NCI-H69 (cell line): ENCODE data around the gene APCDD1.

Experiments
- DNase-seq: peaks from one replicate; lab custom pipeline; 2025; lab: John Stamatoyannopoulos, UW

APCDD1 gene

DNA sequence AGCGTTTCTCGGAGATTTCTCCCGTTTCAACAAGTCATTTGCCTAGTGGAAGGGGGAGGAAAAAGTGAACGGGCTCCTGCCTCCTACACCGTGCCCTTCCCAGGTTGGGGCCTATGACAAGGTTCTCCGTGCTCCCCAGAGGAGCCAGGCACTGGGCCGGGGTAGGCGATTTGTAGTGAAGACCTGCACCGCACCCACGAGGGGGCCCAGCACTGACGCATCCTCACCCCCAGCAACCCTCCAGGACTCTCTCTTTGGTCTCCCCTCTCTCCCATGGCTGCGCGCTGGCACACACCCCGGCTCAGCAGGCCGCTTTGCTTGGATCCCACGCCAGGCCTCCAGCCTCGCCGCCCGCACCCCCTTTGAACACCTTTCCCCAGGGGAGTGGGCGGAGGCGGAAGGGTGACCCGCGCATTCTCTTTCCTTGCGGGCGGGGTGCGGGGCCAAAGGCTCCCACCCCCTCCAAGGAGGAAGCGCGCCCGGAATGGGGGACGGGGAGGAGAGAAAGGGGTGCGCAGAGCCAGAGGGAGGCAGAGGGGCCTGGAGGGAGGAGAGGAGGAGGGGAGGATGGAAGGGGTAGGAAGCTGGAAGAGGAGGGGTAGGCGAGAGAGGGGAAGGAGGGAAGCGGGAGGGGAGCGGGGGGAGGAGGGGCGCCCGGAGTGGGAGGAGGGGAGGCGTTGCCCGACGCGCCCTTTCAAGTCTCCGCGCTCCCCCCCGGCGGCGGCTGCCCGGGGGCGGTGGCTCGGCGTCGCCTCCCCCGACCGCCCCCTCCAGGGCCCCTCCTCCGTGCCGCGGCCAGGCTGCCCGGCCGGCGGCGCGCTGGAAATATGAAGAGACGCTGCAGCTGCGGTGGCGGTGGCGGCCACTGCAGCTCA is at the start of gene APCDD1:
APCDD1 (plus strand) TSS at position 830 of the 875 bp plus-strand sequence. CDS start 347 bp downstream, outside the sequence.
- DNase-seq, result peak; percentile 97

DNA sequence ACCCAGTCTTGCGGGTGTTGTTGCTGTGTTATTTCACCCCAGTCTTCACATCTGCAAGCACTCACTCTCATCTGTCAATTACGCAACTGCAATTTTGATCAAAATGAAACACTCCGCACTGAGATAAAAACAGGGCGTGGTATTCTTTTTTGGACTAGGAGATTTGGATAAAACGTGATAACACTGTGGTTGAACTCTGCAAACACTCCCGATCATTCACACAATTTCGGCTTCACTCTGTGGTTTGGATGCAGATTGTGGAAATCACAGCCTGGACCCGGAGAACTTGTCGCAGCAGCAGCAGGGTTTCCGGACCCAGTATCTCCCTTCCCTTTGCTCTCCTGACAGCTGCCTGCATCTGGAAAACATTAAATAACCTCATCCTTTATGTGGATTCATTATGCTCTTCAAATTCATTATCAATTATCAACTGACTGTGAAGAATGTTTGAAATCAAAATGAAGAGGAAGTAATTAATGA is 49.4 kb upstream of the APCDD1 start:
- peak; percentile 89 for DNase-seq

DNA sequence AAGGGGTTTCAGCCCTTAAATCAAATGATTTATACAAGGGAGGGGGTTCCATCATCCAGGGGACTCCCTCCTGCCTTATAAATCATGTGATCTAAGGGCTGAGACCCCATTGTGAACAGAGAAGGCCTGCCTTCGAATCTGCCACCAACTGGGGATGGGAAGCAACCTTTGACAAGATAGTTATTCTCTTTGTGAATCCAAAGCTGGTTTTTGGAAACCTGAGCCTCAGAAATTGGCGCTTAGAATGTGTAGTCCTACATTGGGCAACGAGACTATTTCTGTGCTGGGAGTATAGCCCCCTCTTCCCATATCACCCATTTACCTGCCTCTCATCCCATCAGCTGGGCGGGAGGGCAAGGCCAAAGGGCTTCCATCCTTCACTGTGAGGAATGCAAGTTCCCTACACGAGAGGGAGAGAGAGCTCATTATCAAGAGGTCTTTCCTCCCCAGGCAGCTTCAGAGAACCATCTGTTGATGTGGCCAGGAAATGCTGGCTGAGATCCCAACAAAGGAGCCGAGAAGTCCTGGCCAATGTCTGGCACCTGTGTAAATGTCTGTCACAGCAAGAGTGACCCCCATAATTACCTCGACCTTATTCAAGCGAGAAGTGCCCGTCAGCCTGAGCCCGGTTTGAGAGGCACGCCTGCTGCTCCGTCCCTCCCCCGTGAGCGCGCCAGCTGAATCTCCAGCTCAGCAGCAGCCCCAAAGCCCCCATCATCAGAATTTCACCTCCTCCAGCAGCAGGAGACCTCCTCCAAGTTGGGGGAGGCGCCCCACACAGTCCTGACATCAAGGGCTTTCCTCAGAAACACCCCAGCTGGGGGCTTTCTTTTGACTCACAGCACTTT is 48.4 kb upstream of the APCDD1 start:
- peak; percentile 100 for DNase-seq

DNA sequence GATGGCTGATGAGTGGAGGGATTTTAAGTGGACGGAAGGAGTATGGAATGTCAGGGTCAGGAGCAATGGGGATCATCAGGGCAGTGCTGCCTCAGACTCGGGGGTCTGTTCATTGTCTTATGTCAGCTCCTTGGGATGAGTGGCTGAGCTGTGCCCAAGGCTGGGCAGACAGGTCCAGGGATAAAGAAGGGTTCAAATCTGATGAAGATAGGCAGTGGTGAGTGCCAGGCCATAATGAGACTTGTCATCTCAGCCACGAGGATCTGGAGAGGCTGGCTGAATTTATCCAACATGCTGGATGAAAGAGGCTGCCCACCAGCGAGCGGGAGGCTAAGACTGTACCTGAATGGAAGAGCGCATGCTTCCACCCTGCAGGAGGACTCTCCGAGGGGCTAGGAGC is 46.3 kb upstream of the APCDD1 start:
- no peak for DNase-seq

DNA sequence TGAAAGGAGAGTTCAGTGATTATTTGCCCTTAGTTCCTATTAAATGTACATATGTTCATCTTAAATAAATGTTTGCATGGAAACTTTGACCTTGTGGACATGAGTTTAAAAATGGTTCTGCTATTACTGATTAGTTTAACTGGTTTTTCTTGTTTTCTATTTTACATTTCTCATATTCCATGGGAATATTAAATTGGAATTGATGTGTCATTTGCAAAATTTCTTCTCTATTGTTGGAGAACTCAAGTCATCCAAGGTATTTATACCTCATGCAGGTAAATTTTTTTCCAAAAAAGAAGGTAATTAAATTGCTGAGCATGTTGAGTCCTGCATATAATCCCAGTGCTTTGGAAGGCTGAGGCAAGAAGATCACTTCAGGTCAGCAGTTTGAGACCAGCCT is 45.4 kb upstream of the APCDD1 start:
- DNase-seq, result no peak

DNA sequence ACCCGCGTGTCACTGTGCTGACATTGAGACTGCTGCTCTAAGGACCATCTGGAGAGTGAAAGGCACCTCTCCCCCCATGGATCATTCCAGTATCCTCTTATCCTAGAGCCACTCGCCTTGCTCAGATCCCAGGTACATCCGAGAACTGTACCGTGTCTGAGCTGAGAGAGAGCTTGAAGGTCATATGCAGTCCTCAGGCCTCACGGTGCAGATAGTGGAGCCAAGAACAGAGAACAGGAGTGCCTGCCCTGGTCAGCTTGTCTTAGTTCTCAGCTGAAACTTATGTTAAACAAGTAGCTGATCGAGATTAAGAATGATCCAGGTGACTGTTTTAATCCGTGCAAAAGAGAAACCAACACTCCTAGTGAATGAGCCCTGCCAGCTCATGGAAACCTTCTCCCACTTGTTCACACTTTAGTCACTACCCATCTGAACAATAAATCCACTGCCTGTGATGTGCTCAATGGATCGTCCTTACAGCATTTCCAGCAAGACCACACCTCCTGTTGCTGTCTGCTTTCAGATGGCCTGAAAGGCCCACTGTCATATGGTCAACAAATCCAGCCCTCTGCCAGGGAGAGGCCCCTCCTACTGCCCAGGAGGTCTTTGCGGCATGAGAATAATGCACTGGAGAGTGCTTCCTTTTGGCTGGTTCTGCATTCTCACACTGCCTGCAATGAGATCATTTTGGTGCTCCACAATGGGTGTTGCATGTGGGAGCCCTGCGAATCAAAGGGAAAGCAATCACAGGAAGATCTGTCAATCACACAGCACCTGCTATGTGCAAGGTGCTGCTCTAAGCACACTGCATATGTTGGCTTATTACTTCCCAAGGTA is 43.7 kb upstream of the APCDD1 start:
- peak; percentile 92 for DNase-seq

DNA sequence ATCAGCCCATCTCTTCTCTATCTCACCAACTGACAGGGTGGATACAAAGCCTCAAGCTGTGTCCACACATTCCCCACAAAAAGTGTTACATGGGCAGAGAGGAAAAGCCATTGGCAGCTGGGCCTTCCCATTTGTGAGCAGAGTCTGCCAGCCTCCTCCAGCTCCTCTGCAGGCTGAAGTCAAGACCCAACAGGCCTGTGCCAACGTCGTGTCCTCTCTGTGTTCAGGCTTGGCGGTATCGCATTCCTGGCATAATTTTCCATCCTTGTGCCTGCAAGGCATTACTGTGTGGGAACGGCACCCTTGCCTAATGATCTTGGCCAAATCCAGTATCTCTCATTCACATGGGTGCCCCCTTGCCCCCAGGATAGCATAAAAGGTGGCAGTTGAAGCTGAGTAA is 41.5 kb upstream of the APCDD1 start:
- no peak for DNase-seq

DNA sequence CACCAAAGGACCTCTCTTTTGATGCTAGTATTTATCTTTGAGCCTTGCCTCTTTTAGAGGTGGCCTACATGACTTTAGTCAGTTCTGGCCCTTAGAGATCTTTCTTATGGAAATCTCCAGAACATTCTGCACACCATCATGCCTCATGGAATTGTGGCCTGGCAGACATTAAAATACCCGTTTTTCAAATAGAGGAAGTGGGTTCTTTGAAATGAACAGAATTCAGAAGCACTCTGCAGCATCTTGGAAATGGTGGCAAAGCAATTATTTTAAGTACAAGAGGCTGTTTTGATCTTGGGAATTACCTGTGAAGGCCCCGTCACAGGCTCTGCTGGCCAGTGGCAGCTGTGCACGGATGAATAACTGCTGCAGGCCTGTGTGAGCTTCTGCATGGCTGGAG is 40.7 kb upstream of the APCDD1 start:
- DNase-seq, result no peak

DNA sequence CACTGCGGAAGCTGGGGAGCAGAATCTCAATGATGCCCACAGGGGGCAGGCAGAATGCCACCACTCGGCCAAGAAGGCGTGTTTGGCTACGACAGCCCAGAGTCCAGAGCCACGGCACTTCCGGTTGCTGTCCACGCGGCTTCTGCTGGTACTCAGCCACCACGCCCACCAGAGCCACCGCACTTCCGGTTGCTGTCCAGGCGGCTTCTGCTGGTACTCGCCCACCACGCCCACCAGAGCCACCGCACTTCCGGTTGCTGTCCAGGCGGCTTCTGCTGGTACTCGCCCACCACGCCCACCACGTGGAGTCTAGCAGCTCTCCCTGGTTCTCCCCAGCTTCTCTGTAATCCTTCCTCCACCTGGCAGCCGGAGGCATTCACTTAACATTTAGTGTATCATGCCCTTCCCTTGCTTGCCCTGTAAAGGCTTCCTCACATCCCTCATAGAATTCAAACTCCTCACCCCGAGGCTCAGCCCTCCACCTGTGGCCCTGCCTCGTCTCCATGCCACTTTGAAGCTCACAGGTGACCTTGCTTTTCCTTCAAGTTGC is 40.1 kb upstream of the APCDD1 start:
- DNase-seq, result no peak

DNA sequence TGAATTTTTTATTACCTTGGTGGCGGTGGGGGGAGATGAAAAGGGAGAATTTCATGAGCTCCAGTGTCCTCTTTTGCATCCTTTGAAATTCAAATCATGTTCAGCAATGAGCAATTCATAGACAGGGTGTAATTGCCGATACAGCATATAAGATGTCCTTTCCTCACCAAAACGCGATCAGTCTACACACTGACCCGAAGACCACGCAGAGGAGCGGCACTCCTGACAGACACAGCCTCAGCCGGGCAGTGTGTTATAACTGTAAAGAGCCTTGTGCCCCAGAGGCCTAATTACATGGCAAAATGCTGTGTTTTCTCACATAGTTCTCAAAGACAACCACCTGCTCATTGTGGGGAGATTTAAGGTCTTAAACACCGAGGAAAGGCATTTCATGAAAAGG is 38.4 kb upstream of the APCDD1 start:
- no peak for DNase-seq

DNA sequence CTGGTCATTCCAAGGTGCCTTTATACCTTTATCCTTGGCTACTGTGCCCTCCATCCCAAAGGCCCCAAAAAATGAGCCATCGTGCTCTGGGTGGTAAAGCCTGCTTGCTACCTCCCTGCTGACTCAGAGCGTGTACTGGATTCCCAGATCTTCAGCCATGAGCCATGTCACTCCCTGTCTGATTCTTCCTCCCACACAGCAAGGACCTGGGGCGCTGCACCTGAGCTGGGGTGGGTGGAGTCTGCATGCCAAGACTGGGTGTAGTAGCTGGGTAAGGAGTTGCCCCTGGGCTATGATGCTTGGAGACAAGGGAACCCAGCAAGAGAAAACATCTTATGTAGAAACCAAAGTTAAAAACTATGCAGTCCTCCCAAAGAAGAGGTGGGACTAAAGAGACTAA is 37.2 kb upstream of the APCDD1 start:
- no peak for DNase-seq

DNA sequence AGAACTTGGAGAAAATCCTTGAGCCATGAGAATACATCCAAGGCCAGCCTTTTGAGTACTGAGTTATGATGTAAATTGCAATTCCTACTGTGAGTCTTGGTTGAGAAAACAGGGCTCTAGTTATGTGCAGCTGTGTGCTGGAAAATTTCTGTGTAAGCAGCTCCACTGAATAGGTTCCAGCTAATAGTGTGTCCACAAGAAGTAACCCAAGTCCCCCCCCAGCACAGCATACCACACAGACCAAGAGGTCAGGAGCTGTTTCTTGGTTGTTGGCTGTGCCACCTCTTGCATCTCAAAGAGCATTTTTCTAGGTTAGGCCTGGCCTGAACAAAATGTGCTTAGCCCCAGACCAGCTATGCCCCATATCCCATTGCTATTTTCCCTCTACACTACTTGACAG is 36.8 kb upstream of the APCDD1 start:
- no peak for DNase-seq

DNA sequence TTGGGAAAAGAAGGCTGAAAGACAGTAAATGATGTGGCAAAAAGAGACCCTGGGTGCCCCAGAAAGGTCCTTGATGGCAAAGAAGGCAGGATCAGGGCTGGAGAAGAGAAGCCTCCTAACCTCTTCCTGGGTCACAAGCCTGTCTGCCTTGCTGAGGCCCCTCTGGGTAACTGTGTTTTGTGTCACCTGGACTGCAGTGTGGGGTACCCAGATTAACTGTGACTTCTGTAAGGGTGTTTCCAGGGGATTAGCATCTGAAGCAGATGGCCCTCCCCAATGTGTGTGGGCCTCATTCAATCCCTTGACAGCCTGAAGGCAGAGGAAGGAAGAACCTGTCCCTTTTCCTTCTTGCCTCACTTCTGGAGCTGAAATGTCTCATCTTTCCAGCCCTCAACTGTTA is 35.6 kb upstream of the APCDD1 start:
- DNase-seq, result no peak

DNA sequence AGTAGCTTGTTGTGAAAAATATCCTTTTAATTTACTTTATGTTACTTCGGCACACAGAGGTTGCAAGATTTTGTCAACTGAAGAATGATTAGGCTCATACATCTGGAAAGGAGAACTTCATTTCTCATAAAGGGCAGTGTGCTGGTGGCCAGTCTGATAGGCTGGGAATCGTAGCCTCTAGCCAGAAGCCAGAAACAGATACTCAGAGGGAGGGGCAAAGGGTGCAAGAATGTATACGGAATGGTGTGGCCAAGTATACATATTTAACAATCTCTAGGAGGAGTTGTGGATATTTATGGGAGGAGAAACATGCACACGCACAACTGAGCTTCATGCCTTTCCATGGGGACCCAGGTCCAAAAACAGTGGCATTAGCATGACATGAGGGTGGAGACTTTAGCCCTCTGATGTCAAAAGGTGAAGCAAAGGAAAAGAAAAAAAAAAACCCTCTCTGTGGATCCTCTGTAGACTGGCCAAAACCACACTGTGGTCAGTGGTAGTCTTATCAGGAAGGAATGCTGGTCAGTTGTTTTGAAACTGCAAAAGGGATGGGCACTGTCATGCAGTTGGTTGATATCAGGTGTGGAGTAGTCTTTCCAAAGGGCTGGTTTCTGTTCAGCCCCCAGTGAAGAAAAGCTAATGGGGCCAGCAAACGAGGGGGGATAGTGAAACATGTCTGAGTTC is 34.9 kb upstream of the APCDD1 start:
- DNase-seq, result no peak

DNA sequence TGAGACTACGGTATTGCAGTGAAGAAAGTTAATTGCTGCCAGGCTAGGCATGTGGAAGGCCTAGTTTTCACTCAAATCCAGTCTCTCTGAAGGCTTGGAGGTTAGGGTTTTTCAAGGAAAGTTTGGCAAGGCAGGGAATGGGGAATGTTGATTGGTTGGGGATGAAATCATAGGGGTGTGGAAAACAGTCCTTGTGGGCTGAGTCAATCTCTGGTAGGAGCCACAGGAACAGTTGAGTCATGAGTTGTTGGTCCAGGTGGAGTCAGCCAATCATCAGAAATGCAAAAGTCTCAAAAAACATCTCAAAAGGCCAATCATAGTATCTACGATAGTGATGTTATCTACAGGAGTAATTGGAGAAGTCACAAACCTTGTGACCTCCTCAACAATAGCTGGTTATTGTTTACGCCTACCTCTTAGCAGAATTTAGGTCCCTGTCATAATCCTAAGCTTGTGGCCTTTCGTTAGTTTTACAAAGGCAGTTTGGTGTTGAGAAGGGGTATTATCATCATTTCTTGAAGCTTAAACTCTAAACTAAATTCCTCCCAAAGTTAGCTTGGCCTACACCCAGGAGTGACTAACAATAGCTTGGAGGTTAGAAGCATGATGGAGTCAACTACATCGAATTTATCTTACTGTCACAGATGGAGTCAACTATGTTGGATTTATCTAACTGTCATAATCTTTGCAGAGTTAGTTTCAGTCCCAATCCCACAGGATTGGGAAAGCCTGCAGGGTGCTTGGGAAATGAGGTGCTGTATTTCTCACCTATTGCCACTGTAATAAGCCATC is 33.7 kb upstream of the APCDD1 start:
- peak; percentile 44 for DNase-seq

DNA sequence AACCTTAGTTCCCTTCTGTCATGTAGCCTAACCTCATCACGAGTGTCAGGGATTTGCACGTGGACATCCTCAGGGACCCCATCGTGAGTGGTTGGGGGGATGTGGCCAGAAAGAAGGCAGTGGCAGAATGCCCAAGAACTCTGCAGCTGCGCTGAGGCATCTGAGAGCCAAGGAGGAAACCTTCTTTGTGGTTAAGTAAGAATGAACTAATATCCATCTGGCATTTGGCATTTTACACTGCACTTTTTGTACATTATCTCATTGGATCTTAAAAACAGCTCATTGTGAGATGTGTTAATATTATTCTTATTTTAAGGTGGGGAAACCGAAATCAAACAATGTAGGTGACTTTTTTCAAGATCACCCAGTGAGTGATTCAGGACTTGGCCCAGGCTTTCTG is 32.6 kb upstream of the APCDD1 start:
- DNase-seq, result no peak

DNA sequence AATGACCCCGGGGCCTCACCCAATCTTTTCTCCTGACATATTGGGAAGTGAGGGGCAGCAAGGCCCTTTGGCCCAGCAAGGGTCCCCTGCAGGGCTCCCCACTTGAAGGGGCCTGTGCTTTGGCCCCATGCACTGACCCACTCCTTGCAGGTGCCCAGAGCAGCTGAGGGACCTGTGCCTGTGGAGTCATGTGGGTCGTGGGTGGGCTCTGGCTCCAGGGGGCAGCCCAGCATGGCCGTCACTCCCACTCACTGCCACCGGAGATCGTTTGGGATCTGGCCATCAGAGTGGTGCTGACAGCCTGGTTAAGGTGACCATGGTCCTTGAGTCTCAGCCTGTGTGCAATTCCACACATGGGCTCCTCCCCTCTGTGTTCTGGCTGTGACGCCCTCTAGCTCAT is 31.7 kb upstream of the APCDD1 start:
- DNase-seq, result no peak

DNA sequence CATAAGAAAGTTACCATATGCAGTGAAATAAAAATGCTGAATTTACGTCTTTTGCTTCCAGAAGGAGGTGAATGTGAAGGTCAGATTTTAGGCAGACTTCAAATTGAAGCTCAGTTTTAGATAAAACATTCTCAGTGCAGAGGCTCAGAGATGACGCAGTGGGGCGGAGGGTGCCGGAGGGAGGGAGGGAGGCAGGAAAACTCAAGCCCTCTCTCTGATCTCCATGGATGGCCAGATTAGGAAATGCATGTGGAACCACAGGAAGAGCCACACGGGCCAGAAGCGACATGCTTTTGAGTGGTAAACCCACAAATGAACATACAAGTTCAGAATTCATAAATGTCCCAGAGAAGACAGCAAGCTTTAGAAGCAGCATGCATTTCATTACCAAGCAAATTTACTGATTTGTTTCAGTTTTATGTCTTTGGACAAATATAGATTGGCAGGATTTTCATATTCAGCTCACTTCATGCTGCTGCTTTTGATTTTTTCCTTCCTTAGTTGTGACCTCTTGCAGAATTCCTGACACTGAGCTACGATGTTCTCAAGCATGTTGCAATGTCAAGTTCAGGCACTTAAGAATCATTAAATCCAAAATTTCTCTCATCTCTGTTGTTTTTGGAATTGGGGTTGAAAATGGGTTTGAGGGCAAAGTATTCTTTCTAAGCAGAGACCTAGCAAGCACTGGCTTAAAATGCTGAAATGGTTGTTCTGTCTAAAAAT is 29.7 kb upstream of the APCDD1 start:
- no peak for DNase-seq

DNA sequence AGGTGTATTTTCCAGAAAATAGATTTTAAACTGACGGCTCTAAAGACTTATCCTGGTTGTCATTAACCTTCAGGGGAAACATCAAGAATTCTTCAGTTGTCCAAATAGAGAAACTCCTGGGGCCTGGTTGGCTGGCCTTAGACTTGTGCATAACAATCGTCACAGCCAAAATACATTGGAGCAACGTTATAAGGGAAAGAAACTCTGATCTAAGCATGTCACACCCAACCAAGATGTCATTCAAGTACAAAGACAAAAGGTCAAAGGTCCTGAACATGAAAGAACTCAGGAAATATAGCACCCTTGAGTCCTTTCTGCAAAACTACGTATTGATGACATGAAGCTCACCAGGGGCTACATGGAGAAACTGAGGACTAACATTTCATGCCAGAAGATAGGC is 23.8 kb upstream of the APCDD1 start:
- DNase-seq, result no peak

DNA sequence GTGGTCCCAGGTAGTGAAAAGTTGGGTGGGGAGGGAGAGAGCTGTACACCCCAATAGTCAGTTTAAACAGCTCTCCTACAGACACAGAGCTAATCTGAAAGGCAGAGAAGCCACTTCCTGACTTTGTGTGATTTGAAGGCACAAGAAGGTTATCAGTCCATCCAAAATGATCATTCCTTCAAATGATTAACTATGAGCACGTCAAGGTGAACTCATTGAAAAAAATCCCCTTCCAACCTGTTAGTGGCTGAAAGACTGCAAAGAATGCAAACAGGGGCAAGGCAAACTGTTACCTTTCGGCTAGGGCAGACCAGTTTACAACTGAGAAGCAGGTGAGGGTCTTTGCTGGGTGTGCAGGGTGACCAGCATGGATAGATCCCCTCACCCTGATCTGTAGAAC is 22.8 kb upstream of the APCDD1 start:
- DNase-seq, result no peak
